GM12891 (cell line): Measurements from ENCODE around the gene BCAT1.
A peak's percentile ranks its signal among the peaks of the same experiment; 100 is the strongest.

ENCODE experiments used
- DNase-seq: peaks from one replicate; pipeline ENCODE4 v3.0.0; 2011; ENCODE audit warnings: low spot score; ENCODE audit not compliant: insufficient read length
- FAIRE-seq: peaks from 2 replicates; lab custom pipeline; 2011; peaks lifted over from hg19 to GRCh38; lab: Jason Lieb, UNC
- PAX5 ChIP-seq: IDR thresholded peaks from 2 replicates; pipeline ENCODE4 v1.6.1; 2011; ENCODE audit warnings: low read length, moderate library complexity, mild to moderate bottlenecking; ENCODE audit not compliant: insufficient read depth, severe bottlenecking
- POLR2A ChIP-seq: IDR thresholded peaks from 2 replicates; pipeline ENCODE4 v1.6.1; 2011; ENCODE audit warnings: low read depth, low read length, control low read depth
- POLR2AphosphoS5 ChIP-seq: IDR thresholded peaks from 2 replicates; pipeline ENCODE4 v1.6.1; 2011; ENCODE audit warnings: low read depth, low read length, control low read depth
- POU2F2 ChIP-seq: IDR thresholded peaks from 2 replicates; pipeline ENCODE4 v1.6.1; 2011; ENCODE audit warnings: low read depth, mild to moderate bottlenecking, control low read depth, low read length, moderate library complexity
- SPI1 ChIP-seq: IDR thresholded peaks from 2 replicates; pipeline ENCODE4 v1.6.1; 2011; ENCODE audit warnings: low read depth, low read length, control low read depth
- TAF1 ChIP-seq: IDR thresholded peaks from 2 replicates; pipeline ENCODE4 v1.6.1; 2011; ENCODE audit warnings: low read depth, low read length, control low read depth

Gene BCAT1

GRCh38 chr12:24845615-24846014 lies 103.3 kb downstream of the BCAT1 start:
- no peak for TF ChIP-seq SPI1
- TF ChIP-seq PAX5 = no peak
- no peak for TF ChIP-seq TAF1
- no peak for TF ChIP-seq POLR2AphosphoS5
- no peak for TF ChIP-seq POU2F2
- no peak for TF ChIP-seq POLR2A
- no peak for DNase-seq
- FAIRE-seq = no peak

GRCh38 chr12:24840046-24840800 lies 108.7 kb downstream of the BCAT1 start:
- no peak for TF ChIP-seq PAX5
- TF ChIP-seq POLR2AphosphoS5 = no peak
- no peak for TF ChIP-seq SPI1
- no peak for TF ChIP-seq POLR2A
- no peak for TF ChIP-seq POU2F2
- TF ChIP-seq TAF1 = no peak
- no peak for DNase-seq
- no peak for FAIRE-seq

GRCh38 chr12:24839268-24839791 lies 109.6 kb downstream of the BCAT1 start:
- DNase-seq (no peak), FAIRE-seq (peak; percentile 98)
- TF ChIP-seq POU2F2 = peak; percentile 63; the same call in 1 of the 2 replicates
- TF ChIP-seq SPI1 = no peak; the same call in 1 of the 2 replicates

- DNase-seq (no peak), FAIRE-seq (peak; percentile 94)
- no peak; the same call in 1 of the 2 replicates for TF ChIP-seq POLR2AphosphoS5
- TF ChIP-seq SPI1 = no peak
- no peak for TF ChIP-seq TAF1
- TF ChIP-seq POU2F2 = no peak; the same call in 1 of the 2 replicates
- TF ChIP-seq POLR2A = no peak
- no peak for TF ChIP-seq PAX5
Measured at GRCh38 chr12:24838531-24838950, 110.4 kb downstream of the BCAT1 start.

GRCh38 chr12:24835377-24835776 lies 113.5 kb downstream of the BCAT1 start:
- FAIRE-seq = no peak
- TF ChIP-seq POLR2A = no peak
- TF ChIP-seq SPI1 = no peak
- no peak for TF ChIP-seq TAF1
- no peak for TF ChIP-seq POLR2AphosphoS5
- no peak for TF ChIP-seq POU2F2
- no peak for TF ChIP-seq PAX5
- DNase-seq = no peak

GRCh38 chr12:24833513-24833912 lies 115.4 kb downstream of the BCAT1 start:
- DNase-seq = no peak
- TF ChIP-seq PAX5 = no peak
- TF ChIP-seq TAF1 = no peak
- no peak for TF ChIP-seq POU2F2
- TF ChIP-seq POLR2AphosphoS5 = no peak
- TF ChIP-seq POLR2A = no peak
- no peak for TF ChIP-seq SPI1
- no peak for FAIRE-seq

- FAIRE-seq (peak; percentile 74), DNase-seq (no peak)
- TF ChIP-seq SPI1 (peak; percentile 71), POLR2AphosphoS5 (no peak), TAF1 (no peak)
Measured at GRCh38 chr12:24823808-24824515, 124.9 kb downstream of the BCAT1 start.

GRCh38 chr12:24822121-24822899 lies 126.6 kb downstream of the BCAT1 start:
- TF ChIP-seq SPI1 (peak; percentile 16; the same call in 1 of the 2 replicates), PAX5 (no peak), POLR2AphosphoS5 (no peak), POU2F2 (no peak)
- FAIRE-seq (peak; percentile 67), DNase-seq (no peak)

GRCh38 chr12:24821691-24822090 lies 127.2 kb downstream of the BCAT1 start:
- no peak for TF ChIP-seq POLR2A
- no peak for TF ChIP-seq POLR2AphosphoS5
- no peak for TF ChIP-seq POU2F2
- no peak for TF ChIP-seq TAF1
- no peak for TF ChIP-seq SPI1
- TF ChIP-seq PAX5 = no peak
- FAIRE-seq = peak; percentile 82
- no peak for DNase-seq
